GM21825 (cell line): Measurements from ENCODE around the gene HOXB8.

Source experiments
- ATAC-seq: cut with Tn5 transposase; IDR thresholded peaks from one replicate; pipeline ENCODE4 v1.9.1; 2021; ENCODE audit warnings: mild to moderate bottlenecking, moderate library complexity; ENCODE audit not compliant: unreplicated experiment

Gene HOXB8

GRCh38 chr17:48569674-48570324 lies 45.3 kb downstream of the HOXB8 start:
- no peak for ATAC-seq

- no peak for ATAC-seq
These were observed 45.9 kb downstream of the HOXB8 start for GRCh38 chr17:48569240-48569582.

DNA sequence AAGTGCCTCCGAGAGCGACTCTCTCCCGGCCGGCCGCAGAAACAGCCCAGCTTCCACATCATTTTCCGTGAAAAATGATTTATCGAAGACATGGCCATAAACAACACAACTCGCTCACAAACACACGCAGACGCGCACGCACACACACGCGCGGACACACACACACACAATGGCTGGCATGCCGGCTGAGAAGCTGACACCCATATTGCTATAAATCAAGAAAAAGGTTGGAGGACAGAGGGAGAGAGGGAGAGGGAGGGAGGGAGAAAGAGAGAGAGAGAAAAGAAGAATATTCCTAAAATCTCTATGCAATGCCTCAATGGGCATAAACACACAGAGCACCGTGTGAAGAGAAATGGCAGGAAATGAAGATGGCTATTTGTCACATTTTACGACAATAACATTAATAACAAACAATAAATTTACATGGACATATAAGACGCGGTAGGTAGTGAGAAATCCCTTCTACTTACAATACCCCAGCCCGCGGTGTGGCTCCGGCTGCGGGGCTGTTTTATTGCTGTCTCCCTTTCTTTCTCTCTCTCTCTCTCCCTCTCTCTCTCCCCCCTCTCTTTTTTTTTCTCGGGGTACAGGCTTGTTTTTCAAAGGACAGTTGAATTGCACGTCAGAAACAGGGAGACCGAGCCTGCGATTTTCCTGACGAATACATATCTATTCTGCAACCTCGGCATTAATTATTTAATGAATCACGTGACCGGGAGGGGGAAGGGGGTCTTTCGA lies 46.4 kb downstream of the HOXB8 start:
- ATAC-seq: no peak

- no peak for ATAC-seq
These were observed 47.3 kb downstream of the HOXB8 start for GRCh38 chr17:48567646-48568354.

DNA sequence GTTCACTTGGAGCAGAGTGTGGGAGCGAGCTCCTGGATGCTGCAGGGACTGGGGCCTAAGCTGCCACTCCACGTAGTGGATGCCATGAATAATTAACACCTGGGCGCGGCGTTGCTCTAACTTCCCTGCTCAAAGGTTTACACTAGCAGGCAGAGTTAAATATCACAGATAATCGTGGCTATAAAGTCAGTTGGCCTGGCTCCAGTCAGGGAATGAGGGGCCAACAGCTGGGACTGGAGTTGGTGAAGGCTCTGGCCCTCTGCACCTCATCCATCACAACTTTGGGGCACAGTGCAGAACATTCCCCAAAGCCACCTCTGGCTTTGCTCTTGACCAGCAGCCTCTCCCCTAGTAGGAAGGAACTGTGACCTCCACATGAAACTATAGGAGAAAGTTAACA lies 47.9 kb downstream of the HOXB8 start:
- no peak for ATAC-seq

- ATAC-seq: no peak
These were observed 48.4 kb downstream of the HOXB8 start for GRCh38 chr17:48566717-48567116.

DNA sequence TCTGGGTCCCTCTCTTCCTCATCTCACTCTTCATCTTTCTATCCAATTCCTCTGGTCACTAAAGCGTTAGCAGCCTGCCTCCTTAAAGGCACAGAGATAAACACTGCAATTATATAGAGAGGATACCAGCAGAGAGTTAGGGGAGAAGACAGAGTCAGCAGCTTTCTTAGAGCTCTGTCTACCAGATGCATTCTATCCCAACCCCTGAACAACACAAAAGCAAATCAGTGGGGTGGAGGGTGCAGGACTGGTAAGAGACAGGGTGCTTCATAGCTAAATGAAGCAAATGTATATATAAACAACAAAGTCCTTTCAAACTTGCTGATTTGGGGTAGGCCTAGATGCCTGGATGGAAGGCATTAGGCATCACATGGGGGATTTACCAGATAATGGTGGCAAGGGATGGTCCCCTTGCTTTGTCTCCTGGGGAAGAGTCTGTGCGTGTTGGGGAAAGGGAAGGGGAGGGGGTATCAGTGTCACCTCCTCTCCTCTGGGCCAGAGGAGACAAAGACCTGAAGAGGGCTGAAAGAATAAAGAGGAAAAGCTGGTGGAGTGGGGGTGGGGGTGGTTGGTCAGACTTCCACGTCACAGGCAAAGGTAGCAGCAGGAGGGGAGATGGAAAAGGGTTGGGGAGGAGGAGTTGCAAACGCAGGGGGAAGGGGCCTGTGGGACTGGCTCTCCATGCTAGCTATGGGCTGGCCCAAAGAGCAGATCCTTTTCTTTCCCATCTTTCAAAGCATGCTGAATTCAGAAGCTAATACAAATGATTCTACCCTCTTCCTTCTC lies 49.0 kb downstream of the HOXB8 start:
- no peak for ATAC-seq

GRCh38 chr17:48565022-48565554 lies 50.0 kb downstream of the HOXB8 start:
- no peak for ATAC-seq

- no peak for ATAC-seq
These were observed 50.7 kb downstream of the HOXB8 start for GRCh38 chr17:48564188-48565021.

GRCh38 chr17:48563867-48564187 lies 51.3 kb downstream of the HOXB8 start:
- ATAC-seq: no peak

DNA sequence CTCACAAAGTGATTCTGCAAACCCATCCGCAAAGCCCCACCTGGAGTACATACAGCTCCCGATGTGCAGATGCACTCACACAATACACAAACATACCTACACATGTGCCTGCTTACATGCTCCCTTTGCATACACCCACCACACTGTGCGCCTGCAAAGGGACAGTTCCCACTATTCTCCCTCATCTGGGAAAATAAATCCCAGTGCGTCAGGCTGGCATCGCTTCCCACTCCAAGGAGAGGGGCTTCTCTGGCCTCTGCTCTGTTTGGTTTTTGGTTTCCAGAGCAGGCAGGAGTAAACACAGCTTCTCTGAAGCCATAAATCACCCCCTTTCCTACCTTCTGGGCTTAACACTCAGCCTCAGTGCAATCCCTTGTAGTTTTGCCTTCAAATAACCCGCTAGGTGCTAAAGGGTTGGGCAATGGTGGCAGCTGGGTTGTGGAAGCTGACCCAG lies 51.7 kb downstream of the HOXB8 start:
- ATAC-seq: no peak

GRCh38 chr17:48562934-48563333 lies 52.2 kb downstream of the HOXB8 start:
- ATAC-seq: no peak
